ENCODE data around the gene MTO1.
"Not testable (repeated sequence)": the region's sequence is repeated elsewhere in the genome, so short reads cannot be mapped to it uniquely, and the experiment has no call there.

DNA sequence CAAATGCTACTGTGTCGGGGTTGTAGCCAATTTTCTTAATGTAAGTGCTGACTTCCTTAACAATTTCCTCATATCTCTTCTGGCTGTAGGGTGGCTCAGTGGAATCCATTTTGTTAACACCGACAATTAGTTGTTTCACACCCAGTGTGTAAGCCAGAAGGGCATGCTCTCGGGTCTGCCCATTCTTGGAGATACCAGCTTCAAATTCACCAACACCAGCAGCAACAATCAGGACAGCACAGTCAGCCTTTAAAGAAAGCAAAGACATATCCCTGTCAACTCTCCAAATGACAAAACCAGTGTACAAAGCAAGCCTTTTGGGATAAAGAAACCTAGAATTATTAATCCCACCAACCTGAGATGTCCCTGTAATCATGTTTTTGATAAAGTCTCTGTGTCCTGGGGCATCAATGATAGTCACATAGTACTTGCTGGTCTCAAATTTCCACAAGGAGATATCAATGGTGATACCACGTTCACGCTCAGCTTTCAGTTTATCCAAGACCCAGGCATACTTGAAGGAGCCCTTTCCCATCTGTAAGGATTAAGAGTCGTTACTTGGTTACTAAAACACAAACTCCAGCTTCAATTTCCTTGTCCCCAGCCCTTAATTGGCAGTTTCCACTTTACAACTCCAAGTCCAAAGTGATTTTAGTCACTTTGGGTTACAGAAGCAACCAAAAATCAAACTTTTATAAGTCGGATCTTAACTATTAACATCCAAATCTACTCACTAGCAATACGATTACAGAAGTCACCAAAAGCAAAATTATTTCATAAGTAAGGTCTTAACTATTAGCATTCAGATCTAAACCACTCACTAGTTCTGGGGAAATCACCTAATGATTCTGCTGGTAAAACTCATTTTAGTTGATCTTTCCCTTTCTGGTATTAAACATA is 57.7 kb downstream of the MTO1 start:
- TF ChIP-seq, protein P1, sequence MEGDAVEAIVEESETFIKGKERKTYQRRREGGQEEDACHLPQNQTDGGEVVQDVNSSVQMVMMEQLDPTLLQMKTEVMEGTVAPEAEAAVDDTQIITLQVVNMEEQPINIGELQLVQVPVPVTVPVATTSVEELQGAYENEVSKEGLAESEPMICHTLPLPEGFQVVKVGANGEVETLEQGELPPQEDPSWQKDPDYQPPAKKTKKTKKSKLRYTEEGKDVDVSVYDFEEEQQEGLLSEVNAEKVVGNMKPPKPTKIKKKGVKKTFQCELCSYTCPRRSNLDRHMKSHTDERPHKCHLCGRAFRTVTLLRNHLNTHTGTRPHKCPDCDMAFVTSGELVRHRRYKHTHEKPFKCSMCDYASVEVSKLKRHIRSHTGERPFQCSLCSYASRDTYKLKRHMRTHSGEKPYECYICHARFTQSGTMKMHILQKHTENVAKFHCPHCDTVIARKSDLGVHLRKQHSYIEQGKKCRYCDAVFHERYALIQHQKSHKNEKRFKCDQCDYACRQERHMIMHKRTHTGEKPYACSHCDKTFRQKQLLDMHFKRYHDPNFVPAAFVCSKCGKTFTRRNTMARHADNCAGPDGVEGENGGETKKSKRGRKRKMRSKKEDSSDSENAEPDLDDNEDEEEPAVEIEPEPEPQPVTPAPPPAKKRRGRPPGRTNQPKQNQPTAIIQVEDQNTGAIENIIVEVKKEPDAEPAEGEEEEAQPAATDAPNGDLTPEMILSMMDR (IDR thresholded peaks at IDR 0.05): not testable (repeated sequence)
- TF ChIP-seq POLR2A (IDR thresholded peaks at IDR 0.05): not testable (repeated sequence)
